ENCODE results near the gene SHISAL1.

Gene SHISAL1

DNA sequence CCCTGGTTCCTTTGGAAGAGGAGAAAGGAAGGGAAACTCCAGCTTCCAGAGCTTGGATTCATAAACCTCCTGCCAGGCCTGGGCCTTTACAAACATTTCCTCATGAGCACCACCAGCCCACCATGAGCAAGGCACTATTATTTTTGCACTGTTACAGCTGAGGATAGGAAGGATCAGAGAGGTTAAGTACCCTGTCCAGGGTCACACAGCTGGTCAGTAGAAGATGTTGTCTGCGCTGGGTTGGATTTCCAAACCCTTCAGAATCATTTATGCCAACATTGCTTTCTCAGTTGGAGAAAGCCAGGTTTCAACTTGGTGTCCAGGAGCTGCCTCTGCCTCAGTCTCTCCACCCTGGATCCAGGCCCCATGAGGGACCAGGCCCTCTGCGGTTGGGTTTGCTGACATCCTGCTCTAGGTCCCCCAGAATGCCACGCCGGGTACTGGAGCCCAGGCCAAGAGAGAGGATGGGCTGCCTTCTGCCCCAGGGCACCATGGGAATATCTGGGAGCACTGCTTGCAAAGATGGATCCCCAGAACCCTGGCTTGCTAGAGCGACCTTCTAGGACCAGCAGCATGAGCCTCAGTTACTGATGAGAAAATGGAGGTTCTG, 29.7 kb upstream of the SHISAL1 start:
- DNase-seq (ENCODE audit: low read depth), result no peak

DNA sequence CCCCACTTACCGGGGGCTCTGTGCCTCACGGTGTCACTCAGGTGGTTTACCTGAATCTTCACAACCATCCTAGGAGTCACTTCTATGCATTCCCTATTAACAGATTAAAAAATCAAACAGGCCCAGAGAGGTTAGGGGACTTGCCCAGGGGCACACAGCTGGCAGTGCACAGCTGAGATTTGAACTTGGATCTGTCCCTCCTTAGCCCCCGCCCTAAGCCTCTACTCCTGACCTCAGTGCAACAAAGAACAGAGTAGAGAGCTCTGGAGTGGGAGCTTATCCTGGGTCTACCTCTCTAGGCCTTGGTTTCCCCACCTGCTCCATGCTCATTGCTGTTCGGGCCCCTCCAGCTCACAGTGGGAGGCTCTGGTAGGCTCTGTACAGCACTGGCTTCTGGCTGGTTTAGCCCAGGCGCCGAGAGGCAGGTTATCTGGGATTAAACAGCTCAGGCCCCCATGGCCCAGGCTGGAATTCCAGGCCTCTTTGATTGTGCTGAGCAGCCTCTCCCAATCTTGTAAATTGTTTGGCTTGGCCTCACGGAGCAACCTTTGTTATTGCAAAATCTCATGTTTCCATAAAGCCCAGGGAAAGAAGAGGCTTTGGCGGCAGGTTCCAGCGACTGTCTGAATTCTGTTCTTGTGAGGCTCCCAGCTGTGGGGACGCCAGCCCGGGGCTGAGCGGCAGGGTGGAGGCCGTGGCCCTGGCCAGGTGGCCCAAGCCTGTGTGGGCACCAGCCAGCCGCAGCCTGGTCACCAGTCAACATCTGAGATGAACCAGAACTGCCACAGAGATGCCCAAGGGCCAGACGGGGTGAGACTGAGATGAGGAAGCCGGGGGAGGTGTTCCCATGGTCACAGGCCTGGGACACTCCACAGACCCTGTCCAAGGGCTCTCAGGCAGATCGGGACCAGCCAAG, 28.9 kb upstream of the SHISAL1 start:
- no peak for DNase-seq (ENCODE audit: low read depth)

DNA sequence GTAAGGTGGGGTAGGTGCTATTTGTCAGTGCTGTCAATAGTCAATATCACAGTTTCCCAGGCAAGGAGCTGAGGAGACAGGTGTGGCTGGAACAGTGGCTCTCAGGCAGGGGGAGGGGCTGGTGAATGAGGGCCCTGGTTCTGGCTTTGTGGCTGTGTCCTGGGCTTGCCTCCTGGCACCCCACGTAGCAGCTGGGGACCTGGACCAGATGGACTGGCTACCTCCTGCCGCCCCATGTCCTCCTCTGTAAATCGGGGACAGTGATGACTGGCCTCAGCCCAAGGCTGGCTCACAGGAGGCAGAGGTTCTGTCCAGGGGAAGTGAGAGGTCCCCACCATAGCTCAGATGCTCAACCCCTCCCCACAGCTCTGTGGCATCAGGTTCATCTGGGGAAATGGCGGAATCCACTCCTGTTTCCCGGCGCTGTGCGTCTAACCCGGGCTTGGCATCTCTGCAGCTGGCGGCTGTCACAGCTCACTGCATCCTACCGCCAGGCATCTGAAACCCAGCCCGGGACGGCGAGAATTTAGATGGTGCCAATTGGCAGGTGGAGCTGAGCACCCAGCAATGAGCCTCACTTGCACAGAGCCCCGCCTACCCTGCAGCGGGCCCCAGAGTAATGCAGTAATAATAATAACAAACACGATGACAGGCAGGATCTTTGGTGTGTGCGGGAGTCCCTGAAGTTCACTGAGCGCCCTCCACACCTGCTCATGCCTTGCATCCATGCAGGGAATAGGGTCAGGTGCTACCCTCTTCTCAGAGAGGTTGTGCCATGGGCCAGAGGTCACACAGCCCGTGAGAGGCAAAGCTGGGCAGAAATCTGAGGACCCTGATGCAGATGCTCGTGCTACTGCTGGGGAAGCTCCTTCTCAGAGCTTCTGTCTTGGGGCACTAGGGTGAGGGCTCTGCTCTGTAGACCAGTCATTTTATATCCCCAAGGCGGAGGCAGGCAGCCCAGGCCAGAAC, 27.8 kb upstream of the SHISAL1 start:
- DNase-seq (ENCODE audit: low read depth), result no peak

DNA sequence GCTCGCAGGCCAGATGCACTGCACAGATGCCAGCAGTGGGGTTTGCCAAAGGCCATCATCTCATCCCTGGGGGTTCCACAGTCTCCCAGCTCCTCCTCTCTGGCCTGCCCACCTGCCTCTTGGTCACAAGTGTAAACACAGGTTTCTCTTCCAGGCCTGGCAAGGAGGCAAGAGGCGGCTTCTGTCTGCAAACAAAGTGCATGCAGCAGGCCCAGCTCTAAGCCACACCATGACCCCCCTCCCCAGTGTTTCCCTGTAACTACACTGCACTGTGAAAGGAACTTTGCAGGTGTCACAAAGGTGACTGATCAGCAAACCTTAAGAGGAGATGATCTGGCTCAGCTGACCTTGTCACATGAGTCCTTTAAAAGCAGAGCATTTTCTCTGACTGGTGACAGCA, 26.2 kb upstream of the SHISAL1 start:
- no peak for DNase-seq (ENCODE audit: low read depth)

DNA sequence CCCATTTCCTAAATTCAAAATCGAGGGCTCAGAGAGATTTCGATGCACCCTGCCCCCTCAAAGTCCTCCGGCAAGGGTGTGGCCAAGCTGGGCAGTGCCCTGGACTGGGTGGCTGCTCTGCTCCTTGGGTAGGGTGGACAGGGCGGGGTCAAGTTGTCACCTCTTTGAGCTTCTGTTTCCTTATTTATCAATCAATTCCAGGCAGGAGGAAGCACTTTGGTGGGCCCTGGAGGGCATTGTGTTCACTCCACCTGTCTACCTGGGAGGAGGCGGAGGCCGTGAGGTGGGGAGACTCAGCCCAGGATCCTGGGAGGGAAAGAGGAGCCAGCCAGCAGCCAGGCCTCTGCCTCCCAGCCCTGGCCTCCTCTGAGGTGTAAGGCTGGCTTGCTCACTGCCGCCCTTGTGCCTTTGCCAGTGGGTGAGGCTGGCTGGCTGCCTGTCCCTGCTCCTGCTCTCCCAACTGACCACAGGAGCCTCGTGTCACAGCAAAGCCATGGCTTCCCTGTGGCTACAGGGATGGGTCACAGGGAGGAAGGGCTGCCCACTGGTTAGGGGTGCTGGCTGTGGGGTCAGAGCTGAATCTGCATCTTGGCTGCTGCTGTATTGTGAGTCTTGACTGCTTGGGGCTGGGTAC, 25.5 kb upstream of the SHISAL1 start:
- DNase-seq (ENCODE audit: low read depth), result no peak

DNA sequence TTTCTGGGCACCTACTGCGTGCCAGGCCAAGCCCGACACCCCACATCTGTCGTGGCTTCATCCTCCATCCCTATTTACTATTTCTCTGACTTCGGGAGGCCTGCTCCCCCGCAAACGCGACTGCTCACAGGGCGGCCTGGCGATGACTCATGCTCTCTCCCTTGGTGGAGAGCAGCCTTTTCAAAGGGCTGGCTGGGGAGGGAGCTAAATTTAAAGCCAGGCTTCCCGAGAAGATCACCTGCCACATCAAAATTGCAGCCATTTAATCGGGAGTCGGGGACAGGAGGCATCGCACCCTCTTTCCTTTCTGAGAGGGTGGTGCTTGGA, 24.9 kb upstream of the SHISAL1 start:
- no peak for DNase-seq (ENCODE audit: low read depth)

DNA sequence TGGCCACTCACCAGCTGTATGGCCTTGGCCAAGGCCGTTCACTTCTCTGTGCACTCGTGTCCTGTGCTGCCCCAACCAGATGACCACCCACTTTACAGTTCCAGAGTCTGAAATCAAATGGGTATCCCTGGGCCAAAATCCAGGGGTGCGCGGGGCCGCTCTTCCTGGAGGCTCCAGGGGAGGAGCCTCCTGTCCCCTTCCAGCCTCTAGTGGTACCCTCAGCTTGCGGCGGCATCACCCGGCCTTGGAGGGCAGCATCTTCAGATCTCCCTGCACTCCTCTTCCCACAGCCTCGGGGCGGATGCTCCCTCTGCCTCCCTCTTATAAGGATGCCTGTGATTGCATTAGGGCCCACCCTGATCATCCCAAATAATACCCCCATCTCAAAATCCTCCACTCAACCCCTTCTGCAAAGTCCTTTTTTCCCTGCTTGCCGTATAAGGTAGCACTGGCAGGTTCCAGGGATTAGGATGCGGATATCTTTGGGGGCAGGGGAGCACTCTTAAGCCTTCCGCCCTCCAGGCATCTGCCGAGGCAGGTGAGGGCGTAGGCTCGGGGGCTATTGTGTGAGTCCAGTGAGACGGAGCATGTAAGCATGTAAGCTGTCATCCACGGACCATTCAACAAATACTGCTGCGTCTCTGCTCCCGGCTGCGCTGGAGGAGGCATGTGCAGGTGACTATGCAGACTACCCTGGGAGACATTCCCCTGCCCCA, 24.4 kb upstream of the SHISAL1 start:
- DNase-seq (ENCODE audit: low read depth), result no peak

DNA sequence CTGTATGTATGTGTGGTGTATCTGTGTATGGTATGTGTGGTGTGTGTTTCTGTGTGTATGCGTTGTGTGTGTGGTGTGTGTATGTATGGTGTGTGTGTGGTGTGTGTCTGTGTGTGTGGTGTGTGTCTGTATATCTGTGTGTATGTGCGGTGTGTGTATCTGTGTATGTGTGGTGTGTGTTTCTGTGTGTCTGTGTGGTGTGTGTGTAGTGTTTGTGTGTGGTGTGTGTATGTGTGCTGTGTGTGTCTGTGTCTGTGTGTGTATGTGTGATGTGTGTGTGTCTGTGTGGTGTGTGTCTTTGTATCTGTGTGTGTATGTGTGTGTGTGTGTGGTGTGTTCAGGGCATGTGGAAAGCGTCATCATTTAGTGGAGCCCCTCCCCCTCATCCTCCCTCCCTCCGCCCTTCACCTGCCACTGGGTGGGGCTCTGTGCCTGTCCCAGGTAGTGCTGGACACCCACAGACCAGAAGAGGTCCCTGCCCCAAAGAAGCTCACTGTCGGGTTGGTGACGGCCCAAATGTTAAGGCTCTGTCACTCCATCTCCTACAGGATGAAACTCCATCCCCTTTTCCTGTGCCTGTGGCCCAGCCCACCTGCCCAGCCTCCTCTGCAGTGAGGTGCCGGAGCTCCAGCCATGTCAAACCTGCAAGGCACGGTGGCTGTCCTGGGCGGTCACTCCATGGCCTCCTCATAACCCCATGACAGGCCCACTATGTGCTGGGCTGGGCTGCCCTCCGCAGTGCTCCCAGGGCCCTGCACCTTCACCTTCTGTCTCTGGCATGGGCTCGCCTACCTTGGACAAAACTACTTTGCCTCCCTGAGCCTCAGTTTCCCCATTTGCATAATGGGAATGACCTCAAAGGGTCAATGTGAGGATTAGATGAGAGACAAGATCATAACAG, 23.4 kb upstream of the SHISAL1 start:
- DNase-seq (ENCODE audit: low read depth), result no peak

DNA sequence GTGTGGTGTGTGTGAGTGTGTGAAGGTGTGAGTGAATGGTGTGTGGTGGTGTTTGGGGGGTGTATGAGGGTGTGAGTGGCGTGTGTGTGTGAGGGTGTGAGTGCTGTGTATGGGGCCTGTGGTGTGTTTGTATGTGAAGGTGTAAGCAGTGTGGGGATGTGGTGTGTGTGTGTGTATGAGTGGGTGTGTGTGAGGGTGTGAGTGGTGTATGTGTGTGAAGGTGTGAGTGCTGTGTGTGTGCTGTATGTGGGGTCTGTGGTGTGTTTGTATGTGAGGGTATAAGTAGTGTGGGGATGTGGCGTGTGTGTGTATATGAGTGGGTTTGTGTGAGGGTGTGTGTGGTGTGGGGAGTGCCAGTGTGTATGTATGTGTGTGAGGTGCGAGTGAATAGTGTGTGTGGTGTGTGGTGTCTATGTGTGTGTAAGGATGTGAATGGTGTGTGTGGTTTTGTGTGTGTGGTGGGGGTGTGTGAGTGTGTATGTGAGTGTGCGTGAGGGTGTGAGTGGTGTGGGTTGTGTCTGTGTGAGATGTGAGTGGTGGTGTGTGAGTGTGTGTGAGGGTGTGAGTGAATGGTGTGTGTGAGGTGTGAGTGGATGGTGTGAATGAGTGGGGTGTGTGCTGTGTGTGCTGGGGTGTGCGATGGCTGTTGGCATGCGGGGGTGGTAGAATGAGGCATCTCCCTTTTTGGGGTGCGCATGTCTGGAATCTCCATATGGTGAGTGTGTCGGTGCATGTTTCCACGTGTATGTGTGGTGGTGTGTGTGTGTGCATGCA, 22.5 kb upstream of the SHISAL1 start:
- DNase-seq (ENCODE audit: low read depth), result no peak

DNA sequence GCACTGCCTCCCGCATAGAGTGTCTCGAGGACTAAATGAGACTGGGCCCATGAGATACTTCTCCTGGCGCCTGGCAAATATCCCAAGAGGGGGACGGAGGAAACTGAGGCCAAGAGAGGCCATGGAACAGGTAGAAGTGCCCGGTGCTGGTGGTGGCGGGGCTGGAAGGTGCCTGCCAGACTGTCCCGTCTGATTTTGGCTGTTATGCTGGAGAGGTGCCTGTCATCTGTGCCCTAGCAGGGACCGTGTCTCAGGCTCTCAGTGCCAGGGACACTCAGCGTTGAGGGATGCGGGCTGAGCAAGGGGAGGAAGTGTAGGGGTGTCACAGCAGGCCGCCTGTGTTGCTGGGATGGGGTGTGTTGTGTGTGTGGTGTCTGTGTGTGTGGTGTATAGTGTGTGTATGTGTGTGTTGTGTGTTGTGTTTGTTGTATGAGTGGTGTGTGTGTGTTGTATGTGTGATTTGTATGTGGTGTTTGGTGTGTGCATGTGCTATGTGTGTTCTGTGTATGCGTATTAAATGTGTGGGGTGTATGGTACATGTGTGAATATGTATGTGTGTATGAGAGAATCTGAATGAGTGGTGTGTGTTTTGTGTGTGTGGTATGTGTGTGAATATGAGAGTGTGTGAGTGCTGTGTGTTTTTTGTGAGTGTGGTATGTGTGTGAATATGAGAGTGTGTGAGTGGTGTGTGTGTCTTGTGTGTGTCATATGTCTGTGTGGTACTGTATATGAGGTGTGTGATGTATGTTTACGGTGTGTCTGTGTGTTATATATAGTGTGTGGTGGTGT, 21.3 kb upstream of the SHISAL1 start:
- DNase-seq (ENCODE audit: low read depth), result no peak

DNA sequence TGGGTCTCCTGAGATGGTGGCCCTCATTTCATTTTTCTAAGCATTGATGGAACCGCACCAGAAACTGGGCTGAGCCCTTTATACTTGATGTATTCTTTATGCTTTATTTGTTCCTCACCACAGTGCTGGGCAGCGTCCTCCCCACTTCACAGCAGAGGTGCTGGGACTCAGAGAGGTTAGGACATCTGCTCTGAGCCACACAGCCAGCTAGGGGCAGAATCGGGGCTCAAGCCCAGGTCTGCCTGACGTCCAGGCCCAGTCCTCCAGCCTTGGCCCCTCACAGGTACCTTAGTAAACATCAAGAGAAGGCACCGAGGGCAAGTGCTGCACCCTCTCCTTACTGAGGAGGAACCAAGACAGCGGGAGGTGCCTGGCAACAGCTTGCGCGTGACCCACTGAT, 20.2 kb upstream of the SHISAL1 start:
- DNase-seq (ENCODE audit: low read depth), result no peak

DNA sequence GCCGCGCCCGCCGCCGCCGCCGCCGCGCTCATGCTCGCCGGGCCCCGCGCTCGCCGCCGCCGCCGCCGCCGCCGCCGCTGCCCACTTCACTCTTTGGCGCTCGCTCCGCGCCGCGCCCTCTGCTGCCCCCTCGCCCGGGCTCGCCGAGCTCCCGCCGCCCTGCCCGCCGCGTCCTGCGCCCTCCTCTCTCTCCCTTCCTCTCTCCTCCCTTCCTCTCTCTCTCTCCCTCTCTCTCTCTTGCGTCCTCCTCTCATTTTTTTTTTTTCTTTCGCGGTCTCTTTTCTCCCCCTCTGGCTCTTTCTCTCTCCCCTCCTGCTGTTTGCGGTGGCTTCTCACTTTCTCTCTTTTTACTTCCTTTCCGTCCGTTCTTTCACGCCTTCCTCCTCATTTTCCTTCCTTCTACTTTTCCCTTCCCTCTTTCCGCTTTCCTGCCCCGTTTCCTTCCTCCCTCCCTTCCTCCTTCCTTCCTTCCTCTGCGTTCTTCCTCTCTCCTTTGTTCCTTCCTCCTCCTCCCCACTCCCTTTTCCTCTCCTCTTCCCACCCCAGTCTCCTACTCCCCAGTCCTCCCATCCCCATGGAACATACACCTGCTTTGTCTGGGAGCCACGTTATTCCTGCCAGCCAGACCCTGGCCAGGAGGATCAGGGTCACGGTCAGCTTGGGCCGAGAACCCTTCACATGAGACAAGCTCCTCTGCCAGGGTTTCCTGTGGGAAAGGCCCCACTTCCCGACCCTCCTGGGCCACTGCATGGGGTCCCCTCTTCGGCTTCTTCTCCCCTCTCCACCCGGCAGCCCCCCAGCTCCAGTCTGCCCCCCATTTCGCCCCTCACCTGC, 19.3 kb upstream of the SHISAL1 start:
- no peak for DNase-seq (ENCODE audit: low read depth)

DNA sequence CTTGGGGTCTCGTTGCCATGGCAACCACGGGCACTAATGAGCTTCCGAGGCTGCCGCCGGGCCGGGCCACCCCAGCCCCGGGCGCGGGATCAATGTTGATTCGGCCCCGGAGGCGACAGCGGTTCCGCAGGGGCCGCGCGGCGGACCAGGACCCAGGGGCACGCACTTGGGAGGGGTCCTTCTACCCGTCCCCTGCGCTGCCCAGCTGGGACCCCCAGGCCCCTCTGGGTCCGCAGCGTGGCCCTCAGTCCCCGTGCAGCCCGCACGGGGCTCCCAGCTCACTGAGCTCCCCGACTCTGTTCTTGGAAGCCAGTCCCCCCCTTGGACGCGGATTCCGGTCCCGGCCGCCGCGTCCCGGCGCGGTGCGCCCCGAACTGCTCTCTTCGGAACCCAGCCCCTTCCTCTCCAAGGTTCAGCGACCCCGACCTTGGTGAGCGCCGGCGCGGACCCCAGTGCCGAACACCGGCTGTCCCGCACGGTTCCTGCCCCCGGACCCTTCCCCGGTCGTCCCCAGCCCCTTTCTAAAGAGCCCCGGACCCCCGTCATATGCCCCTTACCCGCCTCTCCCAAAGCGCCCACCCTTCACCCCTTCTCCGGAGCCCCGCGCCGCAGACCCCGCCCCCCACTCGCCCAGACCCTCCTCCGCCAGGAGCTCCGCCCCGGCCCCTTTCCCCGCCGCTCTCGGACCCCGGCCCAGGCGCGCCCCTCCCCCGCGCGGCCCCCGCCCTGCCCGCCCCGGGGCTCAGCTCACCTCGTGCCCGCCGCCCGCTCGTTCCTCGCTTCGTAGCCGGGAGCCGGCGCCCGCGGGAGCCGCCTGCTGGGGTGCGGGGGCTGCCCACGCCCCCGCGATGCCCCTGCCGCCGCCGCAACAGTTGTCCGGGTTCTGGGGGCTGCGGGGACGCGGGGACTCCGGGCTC, 18.3 kb upstream of the SHISAL1 start:
- DNase-seq (ENCODE audit: low read depth), result no peak

DNA sequence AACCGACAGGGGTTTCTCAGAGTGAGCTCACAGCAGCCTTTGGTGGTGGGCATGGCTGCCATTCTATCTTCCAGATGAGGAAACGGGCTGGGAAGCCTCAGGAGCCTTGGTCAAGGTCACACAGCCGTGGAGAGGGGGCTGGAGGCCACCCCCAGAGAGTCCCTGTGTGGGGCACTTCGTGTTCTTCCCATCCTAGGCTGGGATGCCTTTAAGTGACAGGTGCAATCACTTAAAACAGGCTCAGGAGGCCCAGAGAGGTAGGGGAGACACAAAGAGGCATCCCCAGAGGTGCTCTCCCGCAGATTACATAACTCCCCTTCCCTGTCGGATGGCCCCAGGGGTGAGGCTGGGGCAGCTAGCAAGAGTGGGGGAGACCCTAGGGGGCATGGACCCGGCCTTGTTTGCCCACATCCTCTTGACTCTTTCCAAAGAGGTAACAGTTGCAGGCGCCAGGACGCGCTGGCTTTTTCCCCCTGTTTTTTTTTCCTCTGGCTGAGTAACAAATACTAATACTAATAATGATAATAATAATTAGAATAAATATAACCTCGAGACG, 17.5 kb upstream of the SHISAL1 start:
- no peak for DNase-seq (ENCODE audit: low read depth)

DNA sequence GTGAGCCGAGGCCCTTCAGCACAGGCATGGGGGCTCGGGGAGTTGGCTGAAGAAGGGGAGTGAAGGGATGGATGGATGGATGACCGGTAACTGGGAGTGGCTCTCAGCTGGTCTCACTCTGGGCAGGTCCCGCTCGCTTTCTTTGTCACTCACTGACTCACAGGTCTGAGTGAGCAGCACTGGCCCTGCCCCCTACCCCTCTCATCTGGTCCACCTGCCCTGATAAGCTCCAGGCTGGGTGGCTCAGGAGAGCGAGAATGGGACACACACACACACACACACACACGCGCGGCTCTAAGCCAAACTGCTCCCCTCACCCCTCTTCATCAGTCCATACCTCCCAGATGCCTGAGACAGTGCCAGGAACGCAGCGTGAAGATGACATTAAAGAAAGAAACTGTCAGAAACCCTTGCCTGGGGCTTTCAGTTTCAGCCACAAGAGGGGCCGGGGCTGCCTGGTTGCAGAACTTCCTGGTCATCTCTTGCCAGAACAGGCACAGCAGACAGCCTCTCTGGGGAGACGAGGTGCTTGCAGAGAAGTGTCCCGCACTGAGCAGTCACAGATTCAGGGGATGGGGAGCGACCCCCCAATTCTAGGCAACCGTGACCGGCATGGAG, 16.5 kb upstream of the SHISAL1 start:
- DNase-seq (ENCODE audit: low read depth), result no peak

DNA sequence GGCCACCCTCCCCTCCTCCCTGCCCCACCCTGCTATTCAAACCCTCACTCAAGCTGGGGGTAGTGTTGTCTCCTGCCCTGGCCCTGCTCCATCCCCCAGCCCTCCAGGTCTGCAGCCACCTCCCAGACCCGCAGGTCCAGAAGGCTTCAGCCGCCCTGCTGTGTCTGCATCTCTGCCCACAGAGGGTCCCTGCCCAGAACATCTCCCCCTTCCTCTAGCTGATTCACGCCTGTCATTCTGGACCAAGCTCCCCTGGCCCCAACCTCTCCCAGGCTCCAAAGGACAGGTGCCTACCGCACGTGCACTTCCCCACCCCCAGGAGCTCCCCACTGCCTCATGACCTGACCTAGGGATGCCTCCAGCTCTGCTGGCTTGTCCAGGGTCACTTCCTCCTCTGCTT, 16.0 kb upstream of the SHISAL1 start:
- DNase-seq (ENCODE audit: low read depth), result no peak
